CD8-positive, alpha-beta memory T cell (primary cell): Measurements from ENCODE around the gene GOLGA6D. TPM values are rescaled to one million over a fixed set of nuclear protein-coding genes. Genes with fewer than 3 reads are reported as not detected.
"Not testable (repeated sequence)": the region's sequence is repeated elsewhere in the genome, so short reads cannot be mapped to it uniquely, and the experiment has no call there.

Experiments used
- CTCF ChIA-PET: fragments of 350-600 bp; sonication (Branson Sonifier 250); formaldehyde crosslinking; loops from one replicate; lab custom pipeline; 2021; ENCODE audit warnings: antibody characterized with exemption; lab: Charles Lee
- POLR2A ChIA-PET: fragments of 350-600 bp; sonication (Branson Sonifier 250); formaldehyde crosslinking; loops from one replicate; lab custom pipeline; 2021; ENCODE audit warnings: antibody characterized with exemption; lab: Charles Lee
- DNase-seq, 5 donors: peaks; one replicate each; pipeline versions ENCODE4 v3.0.0 to v3.0.0-alpha.2; 2020 to 2022; ENCODE audit warnings: mixed read lengths in 1 of 5
- H3K27ac ChIP-seq: one replicate; pipeline ENCODE4 v1.7.0; 2013; ENCODE audit warnings: low read depth, mild to moderate bottlenecking, low read length, moderate library complexity
- H3K27me3 ChIP-seq: 2 replicates; pipeline ENCODE4 v1.7.0; 2013; ENCODE audit warnings: low read length, mild to moderate bottlenecking; ENCODE audit not compliant: insufficient read depth, poor library complexity, severe bottlenecking
- H3K36me3 ChIP-seq: 2 replicates; pipeline ENCODE4 v1.7.0; 2013; ENCODE audit warnings: mild to moderate bottlenecking, low read length, moderate library complexity; ENCODE audit not compliant: insufficient read depth
- H3K4me1 ChIP-seq: 2 replicates; pipeline ENCODE4 v1.7.0; 2013; ENCODE audit warnings: mild to moderate bottlenecking, low read length, moderate library complexity; ENCODE audit not compliant: insufficient read depth
- H3K4me3 ChIP-seq: 2 replicates; pipeline ENCODE4 v1.7.0; 2013; ENCODE audit warnings: mild to moderate bottlenecking, low read length
- H3K9me3 ChIP-seq: 2 replicates; pipeline ENCODE4 v1.7.0; 2013; ENCODE audit warnings: mild to moderate bottlenecking, low read length
- H3K27ac Mint-ChIP-seq, 8 donors: one replicate each; pipeline ENCODE4 v1.8.0; 2020 to 2021; ENCODE audit warnings: mixed read lengths in 8 of 8, mild to moderate bottlenecking in 6 of 8, inconsistent platforms in 3 of 8, moderate library complexity in 3 of 8
- H3K27me3 Mint-ChIP-seq, 2 donors: one replicate each; pipeline ENCODE4 v1.8.0; 2020 to 2021; ENCODE audit warnings: mixed read lengths in 2 of 2, mild to moderate bottlenecking in 1 of 2, moderate library complexity in 1 of 2
- H3K36me3 Mint-ChIP-seq, 3 donors: one replicate each; pipeline ENCODE4 v1.8.0; 2020 to 2021; ENCODE audit warnings: mixed read lengths in 3 of 3, inconsistent platforms in 1 of 3, mild to moderate bottlenecking in 1 of 3
- H3K4me1 Mint-ChIP-seq, 3 donors: one replicate each; pipeline ENCODE4 v1.8.0; 2020 to 2021; ENCODE audit warnings: mixed read lengths in 3 of 3, inconsistent platforms in 1 of 3, mild to moderate bottlenecking in 1 of 3
- H3K4me3 Mint-ChIP-seq, 7 donors: one replicate each; pipeline ENCODE4 v1.8.0; 2020 to 2021; ENCODE audit warnings: mixed read lengths in 7 of 7, mild to moderate bottlenecking in 6 of 7, moderate library complexity in 4 of 7, inconsistent platforms in 2 of 7
- H3K9me3 Mint-ChIP-seq, 5 donors: one replicate each; pipeline ENCODE4 v1.8.0; 2020 to 2022; ENCODE audit warnings: mixed read lengths in 5 of 5, mild to moderate bottlenecking in 3 of 5, moderate library complexity in 2 of 5, inconsistent platforms in 1 of 5
- polyA plus RNA-seq: library from polyadenylated mRNA; unstranded; fragments of 300-500 nt; fragmentation: Illumina TruSeq; gene quantifications from one replicate; pipeline ENCODE4 v1.2.3, GENCODE V29; 2021
- total RNA-seq, 2 experiments: library from RNA; stranded (reverse); gene quantifications; one replicate each; pipeline ENCODE4 v1.2.3, GENCODE V29; 2021

Gene GOLGA6D
- total and polyA plus RNA-seq, 3 experiments from 2014 or later, result not detected

DNA sequence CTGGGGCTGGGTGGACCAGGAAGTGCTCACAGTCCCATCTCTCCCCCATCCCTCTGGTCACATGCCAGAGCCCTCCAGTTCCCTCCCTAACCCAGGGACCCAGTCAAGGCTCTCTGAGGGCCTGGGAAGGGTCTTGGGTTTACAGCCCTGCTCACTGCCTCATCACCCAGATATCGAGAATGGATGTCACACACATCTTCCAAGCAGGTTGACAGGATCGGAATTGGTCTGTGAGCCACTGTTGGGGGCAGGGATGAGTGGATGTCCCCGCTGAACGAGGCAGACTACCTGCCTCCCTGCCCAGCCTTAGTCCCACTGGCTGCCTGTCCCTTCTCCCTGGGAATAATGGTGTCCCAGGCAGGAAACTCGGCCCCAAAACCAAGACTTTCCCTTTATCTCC, 44.5 kb upstream of the GOLGA6D start:
- no peaks in the 10 kb centered on the region for H3K36me3 ChIP-seq
- no peak for DNase-seq
- no peak overlapping the region for H3K27ac ChIP-seq
- no peaks in the 10 kb centered on the region for H3K9me3 ChIP-seq
- Mint-ChIP-seq H3K4me1 (no peaks in the 10 kb centered on the region), H3K36me3 (no peaks in the 10 kb centered on the region), H3K4me3 (no peak overlapping the region), H3K27me3 (peaks cover 4 to 30% of the 10 kb centered on the region in 2 donors), H3K27ac (no peak overlapping the region), H3K9me3 (peaks cover 0 to 2% (median 0%) of the 10 kb centered on the region in 5 donors)
- no peaks in the 10 kb centered on the region for H3K27me3 ChIP-seq
- no peaks in the 10 kb centered on the region for H3K4me1 ChIP-seq
- H3K4me3 ChIP-seq, result no peak overlapping the region
- CTCF ChIA-PET, result no interaction called here
- POLR2A ChIA-PET, result no interaction called here

DNA sequence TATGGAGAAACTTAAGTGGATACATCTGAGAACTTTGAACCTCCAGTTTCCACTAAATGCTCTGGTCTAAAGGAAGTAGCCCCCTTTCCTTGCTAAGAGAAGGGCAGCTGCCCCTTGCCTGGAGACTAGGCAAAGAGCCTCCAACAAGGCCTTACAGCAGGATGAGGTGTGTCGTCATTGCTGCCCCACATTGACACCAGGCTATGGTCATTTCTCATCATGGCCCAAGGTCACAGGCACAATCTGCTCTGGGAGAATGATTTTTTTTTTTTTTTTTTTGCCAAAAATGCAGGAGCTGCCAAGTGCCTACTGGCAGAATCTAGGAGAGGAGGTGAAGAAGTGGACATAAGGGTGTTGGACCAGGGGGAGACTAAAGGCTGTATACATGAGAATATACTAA, 36.9 kb upstream of the GOLGA6D start:
- H3K27me3 ChIP-seq, DNase-seq, H3K4me3 ChIP-seq, H3K9me3 Mint-ChIP-seq, H3K27ac Mint-ChIP-seq, POLR2A ChIA-PET, H3K4me1 Mint-ChIP-seq, H3K4me1 ChIP-seq, H3K36me3 Mint-ChIP-seq, H3K4me3 Mint-ChIP-seq, H3K36me3 ChIP-seq, CTCF ChIA-PET, H3K27ac ChIP-seq, H3K9me3 ChIP-seq: not testable (repeated sequence)
- peaks cover 8 to 20% of the 10 kb centered on the region in 2 donors for H3K27me3 Mint-ChIP-seq

DNA sequence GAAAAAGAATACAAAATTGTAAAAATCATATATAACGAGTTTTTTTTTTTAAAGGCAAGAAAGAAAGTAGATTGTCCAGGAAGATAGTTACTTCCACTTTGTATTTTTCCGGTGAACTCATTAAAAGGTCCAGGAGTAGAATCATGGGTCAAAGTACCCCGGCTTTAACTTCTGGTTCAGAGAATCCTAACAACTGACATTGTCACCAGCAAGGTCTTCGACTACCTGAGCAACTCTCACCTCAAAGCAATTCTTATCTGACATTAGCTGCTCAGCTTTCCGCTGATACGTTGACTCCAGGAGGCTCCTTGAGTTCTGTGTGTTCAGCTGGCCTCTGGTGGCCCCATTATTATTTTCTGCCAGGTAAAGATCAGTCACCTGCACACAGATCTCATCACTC, 33.6 kb upstream of the GOLGA6D start:
- DNase-seq, H3K36me3 ChIP-seq, H3K4me1 Mint-ChIP-seq, POLR2A ChIA-PET, H3K36me3 Mint-ChIP-seq, H3K27ac ChIP-seq, H3K9me3 Mint-ChIP-seq, CTCF ChIA-PET, H3K9me3 ChIP-seq, H3K4me1 ChIP-seq, H3K27me3 ChIP-seq, H3K27ac Mint-ChIP-seq, H3K4me3 ChIP-seq, H3K4me3 Mint-ChIP-seq: not testable (repeated sequence)
- peaks cover 7 to 23% of the 10 kb centered on the region in 2 donors for H3K27me3 Mint-ChIP-seq

DNA sequence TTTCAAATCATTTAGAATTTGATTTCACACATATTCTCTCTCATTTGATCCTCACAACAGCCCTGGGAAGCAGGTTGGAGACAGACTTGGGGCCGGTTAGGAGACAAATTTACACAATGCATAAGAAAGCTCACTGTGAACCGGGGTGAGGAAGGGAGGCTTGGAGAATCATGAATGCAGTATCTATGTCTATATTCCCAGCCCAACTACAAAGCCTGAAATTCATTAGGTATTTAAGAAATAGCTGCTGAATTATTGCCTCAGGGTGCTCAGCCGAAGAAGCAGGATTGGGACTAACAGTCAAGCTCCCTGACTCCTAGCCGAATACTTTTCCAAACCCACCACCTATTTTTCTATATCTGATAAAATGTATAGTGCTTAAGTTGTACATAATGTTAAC, 32.9 kb upstream of the GOLGA6D start:
- Histone ChIP-seq H3K27me3 (no peaks in the 10 kb centered on the region), H3K36me3 (no peaks in the 10 kb centered on the region), H3K9me3 (no peaks in the 10 kb centered on the region), H3K4me1 (no peaks in the 10 kb centered on the region), H3K4me3 (no peak overlapping the region), H3K27ac (no peak overlapping the region)
- H3K36me3 Mint-ChIP-seq, result no peaks in the 10 kb centered on the region
- no peak for DNase-seq
- H3K9me3 Mint-ChIP-seq, result no peaks in the 10 kb centered on the region
- no peak overlapping the region for H3K27ac Mint-ChIP-seq
- ChIA-PET CTCF (no interaction called here), POLR2A (no interaction called here)
- no peak overlapping the region for H3K4me3 Mint-ChIP-seq
- H3K4me1 Mint-ChIP-seq, result no peaks in the 10 kb centered on the region
- peaks cover 7 to 23% of the 10 kb centered on the region in 2 donors for H3K27me3 Mint-ChIP-seq

DNA sequence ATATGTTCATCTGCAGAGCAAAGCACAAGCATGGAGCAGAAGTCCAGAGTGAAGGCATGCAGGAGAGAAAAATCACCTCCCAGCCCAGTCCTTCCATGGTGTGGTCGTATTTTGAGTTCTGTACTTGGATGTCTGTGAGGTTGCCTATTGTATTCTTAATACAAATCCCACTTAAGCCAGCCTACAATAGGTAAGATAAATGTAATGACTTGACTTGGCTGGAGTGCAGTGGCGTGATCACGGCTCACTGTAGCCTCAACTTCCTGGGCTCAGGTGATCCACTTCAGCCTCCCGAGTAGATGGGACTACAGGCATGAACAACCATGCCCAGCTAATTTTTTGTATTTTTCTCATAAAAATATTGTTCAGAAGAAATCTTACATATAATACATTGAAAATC, 31.3 kb upstream of the GOLGA6D start:
- CTCF ChIA-PET, H3K9me3 Mint-ChIP-seq, H3K4me1 ChIP-seq, H3K27me3 ChIP-seq, H3K4me3 ChIP-seq, H3K27ac Mint-ChIP-seq, H3K4me1 Mint-ChIP-seq, POLR2A ChIA-PET, H3K36me3 Mint-ChIP-seq, H3K36me3 ChIP-seq, H3K27ac ChIP-seq, DNase-seq, H3K4me3 Mint-ChIP-seq, H3K9me3 ChIP-seq: not testable (repeated sequence)
- peaks cover 7 to 23% of the 10 kb centered on the region in 2 donors for H3K27me3 Mint-ChIP-seq

DNA sequence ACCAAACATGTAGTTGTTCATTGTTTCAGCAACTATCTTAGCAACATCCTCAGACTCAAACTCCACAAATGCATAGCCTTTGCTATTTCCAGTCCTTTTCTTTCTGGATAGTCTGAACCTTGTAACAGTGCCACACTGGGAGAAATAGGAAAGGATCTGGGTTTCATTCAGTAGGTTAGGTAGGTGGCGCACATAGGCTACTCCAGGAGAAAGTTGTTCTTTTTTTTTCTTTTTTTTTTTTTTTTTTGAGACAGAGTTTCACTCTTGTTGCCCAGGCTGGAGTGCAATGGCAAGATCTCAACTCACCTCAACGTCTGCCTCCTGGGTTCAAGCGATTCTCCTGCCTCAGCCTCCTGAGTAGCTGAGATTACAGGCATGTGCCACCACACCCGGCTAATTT, 30.4 kb upstream of the GOLGA6D start:
- POLR2A ChIA-PET, H3K27ac ChIP-seq, DNase-seq, H3K9me3 ChIP-seq, H3K36me3 Mint-ChIP-seq, H3K27ac Mint-ChIP-seq, H3K4me3 Mint-ChIP-seq, H3K27me3 ChIP-seq, H3K4me3 ChIP-seq, H3K9me3 Mint-ChIP-seq, H3K4me1 Mint-ChIP-seq, H3K4me1 ChIP-seq, CTCF ChIA-PET, H3K36me3 ChIP-seq: not testable (repeated sequence)
- H3K27me3 Mint-ChIP-seq, result peaks cover 6 to 23% of the 10 kb centered on the region in 2 donors

DNA sequence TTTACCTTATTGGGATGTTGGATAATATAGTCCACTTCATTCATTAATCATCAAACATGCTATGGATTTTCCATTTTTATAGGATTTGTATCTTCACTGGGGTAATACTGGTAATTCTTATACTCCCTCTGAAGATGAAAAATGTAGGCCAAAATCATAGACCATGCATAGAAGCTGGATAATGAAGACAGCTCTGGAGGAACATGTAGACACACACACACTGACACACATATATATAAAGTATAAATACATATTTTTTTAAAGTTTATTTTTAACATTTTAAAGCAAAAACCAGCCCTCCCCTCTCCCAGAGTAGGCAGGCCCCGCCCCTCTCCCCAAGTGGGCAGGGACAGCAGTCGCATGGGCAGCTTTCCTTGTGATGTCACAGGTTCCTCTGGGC, 24.6 kb upstream of the GOLGA6D start, which contains the start of gene GOLGA6C:
Gene GOLGA6C, plus strand, starts transcription at position 301 of the 400 bp plus-strand sequence. CDS start 265 bp downstream, outside the sequence.
- H3K27ac Mint-ChIP-seq, CTCF ChIA-PET, H3K4me1 Mint-ChIP-seq, H3K9me3 Mint-ChIP-seq, H3K4me1 ChIP-seq, H3K9me3 ChIP-seq, DNase-seq, H3K4me3 ChIP-seq, H3K27me3 ChIP-seq, POLR2A ChIA-PET, H3K27me3 Mint-ChIP-seq, H3K27ac ChIP-seq, H3K36me3 Mint-ChIP-seq, H3K4me3 Mint-ChIP-seq, H3K36me3 ChIP-seq: not testable (repeated sequence)

DNA sequence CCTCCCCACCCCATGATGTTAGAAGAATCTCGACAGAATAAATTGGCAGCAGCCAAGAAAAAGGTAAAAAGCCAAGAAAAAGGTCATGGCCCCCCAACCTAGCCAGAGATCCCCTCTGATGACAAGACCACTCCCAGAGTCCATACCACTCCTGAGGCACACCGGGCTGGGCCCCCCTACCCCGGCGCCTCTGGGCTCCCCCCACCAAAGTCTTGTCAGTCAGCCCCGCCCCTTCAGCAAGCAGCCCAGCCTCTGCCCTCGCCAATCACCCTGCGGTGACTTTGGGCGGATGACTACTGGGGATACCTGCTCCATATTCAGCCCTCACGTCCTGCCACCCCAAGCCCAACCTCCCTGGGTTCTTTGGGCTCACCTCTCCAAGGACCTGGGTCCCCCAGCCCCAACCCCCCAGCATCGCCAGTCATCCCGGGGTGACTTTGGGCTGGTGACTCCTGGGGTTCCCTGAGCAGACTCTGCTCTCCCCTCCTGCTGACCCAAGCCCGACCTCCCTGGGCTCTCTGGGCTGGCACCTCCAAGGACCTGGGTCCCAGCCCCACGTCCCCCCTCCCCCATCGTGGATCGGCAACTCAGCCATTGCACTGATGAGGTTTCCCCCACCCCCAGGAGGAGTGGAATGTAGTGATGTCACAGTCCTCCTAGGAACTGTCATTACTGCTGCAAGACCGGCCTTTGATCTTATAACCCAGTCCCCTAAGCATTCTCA, 23.9 kb upstream of the GOLGA6D start:
- H3K27ac ChIP-seq, DNase-seq, H3K36me3 Mint-ChIP-seq, H3K9me3 Mint-ChIP-seq, H3K27me3 Mint-ChIP-seq, CTCF ChIA-PET, POLR2A ChIA-PET, H3K4me3 ChIP-seq, H3K9me3 ChIP-seq, H3K4me3 Mint-ChIP-seq, H3K4me1 ChIP-seq, H3K27ac Mint-ChIP-seq, H3K27me3 ChIP-seq, H3K36me3 ChIP-seq, H3K4me1 Mint-ChIP-seq: not testable (repeated sequence)

DNA sequence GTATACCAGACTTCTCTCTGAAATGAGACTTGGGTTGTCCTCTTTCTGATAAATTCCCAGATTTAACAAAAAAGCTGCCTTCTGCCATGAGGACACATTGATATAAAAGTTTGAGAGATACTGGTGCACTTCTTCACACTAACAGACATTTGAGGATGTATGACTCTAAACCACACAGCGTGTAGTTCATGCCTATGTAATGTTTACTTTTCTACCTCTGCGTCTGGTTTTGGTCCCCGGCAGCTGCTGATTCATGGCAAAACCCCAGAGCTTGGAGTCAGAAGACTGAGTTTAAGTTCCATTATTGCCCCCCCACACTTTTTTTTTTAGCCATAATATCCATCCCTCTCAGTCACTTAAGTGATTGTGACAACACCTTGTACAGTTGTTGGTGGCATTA, 22.8 kb upstream of the GOLGA6D start:
- H3K4me3 Mint-ChIP-seq, H3K4me1 ChIP-seq: not testable (repeated sequence)

More for the DNA sequence above, 22.8 kb upstream of the GOLGA6D start:
- H3K27ac Mint-ChIP-seq, H3K27ac ChIP-seq, H3K4me1 Mint-ChIP-seq, H3K36me3 ChIP-seq, H3K9me3 ChIP-seq, H3K4me3 ChIP-seq, POLR2A ChIA-PET, H3K27me3 Mint-ChIP-seq, H3K9me3 Mint-ChIP-seq, H3K27me3 ChIP-seq, CTCF ChIA-PET, H3K36me3 Mint-ChIP-seq, DNase-seq: not testable (repeated sequence)
